Natural killer cell (primary cell): Measurements from ENCODE around the gene PHF1. TPM values are rescaled to one million over a fixed set of nuclear protein-coding genes. Genes with fewer than 3 reads are reported as not detected.

Experiments
- ATAC-seq, 3 donors: fragments of 150-1000 bp in 2 of 3; fragments of 200-7000 bp in 1 of 3; cut with Tn5 transposase; 1 replicate in 1 of 3; 2 replicates in 2 of 3; pipeline ENCODE4 v1.10.0; 2021; ENCODE audit warnings: mild to moderate bottlenecking in 2 of 3, moderate library complexity in 2 of 3
- DNase-seq, 2 donors: peaks; one replicate each; pipeline versions ENCODE4 v3.0.0 to v3.0.0-alpha.2; 2013 to 2021; ENCODE audit warnings: mixed read lengths in 1 of 2
- H3K27ac ChIP-seq: one replicate; pipeline ENCODE4 v1.5.1; 2013; ENCODE audit warnings: mild to moderate bottlenecking, low read length
- H3K27me3 ChIP-seq: one replicate; pipeline ENCODE4 v1.6.1; 2013; ENCODE audit warnings: low read length; ENCODE audit not compliant: control insufficient read depth, insufficient read depth
- H3K36me3 ChIP-seq: one replicate; pipeline ENCODE4 v1.6.1; 2013; ENCODE audit warnings: low read length; ENCODE audit not compliant: control insufficient read depth, insufficient read depth
- H3K4me1 ChIP-seq: one replicate; pipeline ENCODE4 v1.6.1; 2013; ENCODE audit warnings: low read length; ENCODE audit not compliant: control insufficient read depth, insufficient read depth
- H3K4me3 ChIP-seq: one replicate; pipeline ENCODE4 v1.5.1; 2013; ENCODE audit warnings: low read length
- H3K9me3 ChIP-seq: one replicate; pipeline ENCODE4 v1.6.1; 2013; ENCODE audit warnings: low read length; ENCODE audit not compliant: control insufficient read depth, insufficient read depth
- H3K27ac Mint-ChIP-seq, 2 donors: one replicate each; pipeline ENCODE4 v1.8.0; 2022; ENCODE audit warnings: mild to moderate bottlenecking in 2 of 2, mixed read lengths in 2 of 2, moderate library complexity in 1 of 2
- H3K27me3 Mint-ChIP-seq, 2 donors: one replicate each; pipeline ENCODE4 v1.8.0; 2022; ENCODE audit warnings: low read depth in 2 of 2, mixed read lengths in 2 of 2
- H3K36me3 Mint-ChIP-seq: one replicate; pipeline ENCODE4 v1.8.0; 2022; ENCODE audit warnings: mixed read lengths
- H3K4me1 Mint-ChIP-seq, 2 donors: one replicate each; pipeline ENCODE4 v1.8.0; 2022; ENCODE audit warnings: mixed read lengths in 2 of 2
- H3K4me3 Mint-ChIP-seq: one replicate; pipeline ENCODE4 v1.8.0; 2022; ENCODE audit warnings: mild to moderate bottlenecking, moderate library complexity, mixed read lengths
- H3K9me3 Mint-ChIP-seq, 2 donors: one replicate each; pipeline ENCODE4 v1.8.0; 2022; ENCODE audit warnings: mixed read lengths in 2 of 2
- WGBS: methylation state at CpG from one replicate; pipeline ENCODE4 v1.1.7; 2013; ENCODE audit warnings: missing lambda C conversion rate; ENCODE audit not compliant: insufficient coverage; 5-methylcytosine and 5-hydroxymethylcytosine counted together
- intact Hi-C: fragments of 100-400 bp; cut with micrococcal nuclease; formaldehyde crosslinking; loops from one replicate; pipeline ENCODE4 v1.14.2; 2022
- total RNA-seq, 4 donors: library from RNA; stranded (reverse); fragments of 120-200 nt in 1 of 4; gene quantifications; one replicate each; pipeline versions ENCODE4 v1.2.3 to v1.2.4, GENCODE V29; 2013 to 2022
- TF ChIP-seq, protein P1 (sequence below): fragments of 200-600 bp; IDR thresholded peaks from one replicate; pipeline ENCODE4 v1.8.0; 2022; ENCODE audit warnings: antibody characterized with exemption

PHF1 gene
- total RNA-seq, 3 donors from 2014 or later (not counting 1 experiment from before 2014, with no cell fraction given), result 262 to 392 (median 322) TPM

DNA sequence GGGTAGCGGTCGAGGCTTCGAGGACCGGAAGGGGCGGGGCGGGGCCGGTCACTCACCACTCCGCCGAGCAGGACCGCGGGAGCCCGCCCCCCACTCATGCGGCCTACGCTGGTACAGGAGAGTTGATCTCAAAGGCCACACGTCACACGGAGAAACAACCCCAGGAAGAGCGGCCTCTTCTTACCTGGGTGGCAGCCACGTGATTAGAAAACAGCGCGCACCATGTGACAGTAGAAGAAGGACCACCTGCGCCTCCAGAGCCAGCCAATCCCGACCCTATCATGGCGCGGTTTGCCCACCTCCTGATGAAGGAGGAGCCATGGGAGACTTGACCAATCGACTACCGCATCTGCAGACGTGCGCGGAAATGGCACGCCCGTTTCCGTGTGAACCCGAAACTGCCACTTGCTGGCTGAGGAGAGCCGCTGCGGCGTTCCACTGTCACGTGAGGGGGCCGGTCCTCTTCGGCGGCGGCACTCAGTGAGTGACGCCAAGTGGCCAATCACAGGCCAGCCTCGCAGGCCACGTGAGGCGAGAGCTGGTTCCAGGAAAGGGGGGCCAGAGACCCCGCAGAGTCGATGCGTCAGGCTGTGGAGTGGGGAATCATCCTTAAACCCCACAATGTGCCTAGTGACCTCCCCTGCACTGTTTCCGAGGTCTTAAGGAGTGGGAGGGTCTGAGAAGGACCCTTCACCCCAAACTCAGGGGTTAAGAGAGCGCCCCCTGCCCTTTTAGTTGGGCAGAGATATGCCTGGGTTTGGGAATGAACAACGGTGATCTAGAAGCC is 7.3 kb downstream of the PHF1 start, which contains the start of gene CUTA:
TSS of gene CUTA (minus strand) at position 205 of the 787 bp plus-strand sequence. CDS start at position 98, 107 bp downstream.
- peaks cover 33% of the 10 kb centered on the region for H3K36me3 ChIP-seq
- H3K4me1 ChIP-seq, result peaks cover 55% of the 10 kb centered on the region
- Mint-ChIP-seq H3K27me3 (no peaks in the 10 kb centered on the region), H3K36me3 (no peaks in the 10 kb centered on the region), H3K4me3 (peak within 1 kb of the TSS; percentile 97), H3K9me3 (no peaks in the 10 kb centered on the region), H3K27ac (peak within 1 kb of the TSS; percentile 100), H3K4me1 (peaks cover 55 to 72% of the 10 kb centered on the region in 2 donors)
- TF ChIP-seq, protein P1, sequence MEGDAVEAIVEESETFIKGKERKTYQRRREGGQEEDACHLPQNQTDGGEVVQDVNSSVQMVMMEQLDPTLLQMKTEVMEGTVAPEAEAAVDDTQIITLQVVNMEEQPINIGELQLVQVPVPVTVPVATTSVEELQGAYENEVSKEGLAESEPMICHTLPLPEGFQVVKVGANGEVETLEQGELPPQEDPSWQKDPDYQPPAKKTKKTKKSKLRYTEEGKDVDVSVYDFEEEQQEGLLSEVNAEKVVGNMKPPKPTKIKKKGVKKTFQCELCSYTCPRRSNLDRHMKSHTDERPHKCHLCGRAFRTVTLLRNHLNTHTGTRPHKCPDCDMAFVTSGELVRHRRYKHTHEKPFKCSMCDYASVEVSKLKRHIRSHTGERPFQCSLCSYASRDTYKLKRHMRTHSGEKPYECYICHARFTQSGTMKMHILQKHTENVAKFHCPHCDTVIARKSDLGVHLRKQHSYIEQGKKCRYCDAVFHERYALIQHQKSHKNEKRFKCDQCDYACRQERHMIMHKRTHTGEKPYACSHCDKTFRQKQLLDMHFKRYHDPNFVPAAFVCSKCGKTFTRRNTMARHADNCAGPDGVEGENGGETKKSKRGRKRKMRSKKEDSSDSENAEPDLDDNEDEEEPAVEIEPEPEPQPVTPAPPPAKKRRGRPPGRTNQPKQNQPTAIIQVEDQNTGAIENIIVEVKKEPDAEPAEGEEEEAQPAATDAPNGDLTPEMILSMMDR, result no peak
- WGBS, result under 1% methylated on average over 48 of the region's 51 CpGs
- H3K4me3 ChIP-seq, result peak within 1 kb of the TSS; percentile 80
- no peaks in the 10 kb centered on the region for H3K9me3 ChIP-seq
- intact Hi-C loops, result loop anchor here (1.0 to 5.0 kb wide), 5 partner anchors 8 to 105 kb away; partner anchors contain the start of genes KIFC1 and ZBTB9
- ATAC-seq (peak; percentile 83 to 94 (median 84)), DNase-seq (peak; percentile 98 to 100)
- H3K27ac ChIP-seq, result peak within 1 kb of the TSS; percentile 95
- no peaks in the 10 kb centered on the region for H3K27me3 ChIP-seq

DNA sequence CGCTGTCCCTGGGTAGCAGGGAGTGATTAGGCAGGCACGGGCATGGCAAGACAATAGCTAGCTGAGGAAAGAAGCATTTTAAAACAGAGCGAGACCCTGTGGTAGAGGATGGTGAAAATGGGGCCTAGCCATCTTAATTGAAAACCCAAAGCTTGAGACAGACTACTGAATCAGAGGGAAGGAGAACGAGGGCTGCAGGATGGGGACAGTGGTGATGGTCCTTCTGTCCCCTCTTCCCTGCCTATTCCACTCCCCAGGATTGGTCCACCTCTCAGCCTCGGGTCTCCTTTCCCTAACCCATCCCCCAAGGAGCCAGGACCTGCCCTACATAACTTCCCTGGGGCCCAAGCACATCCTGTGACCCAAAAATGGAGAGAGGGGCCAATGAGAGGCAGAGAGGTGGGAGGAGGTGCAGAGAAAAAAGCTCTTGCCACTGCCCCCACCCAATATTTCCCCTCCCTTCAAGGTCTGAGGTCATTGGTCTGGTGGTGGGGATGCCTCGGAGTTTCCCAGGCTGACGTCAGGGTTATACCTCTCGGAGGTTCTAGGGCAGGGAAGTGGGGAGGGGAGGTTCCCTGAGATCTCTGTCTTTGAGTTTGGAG is 8.0 kb downstream of the PHF1 start:
- TF ChIP-seq, protein P1, result no peak
- peak; percentile 4 to 13 (median 4) for ATAC-seq
- Mint-ChIP-seq H3K4me1 (peaks cover 50 to 74% of the 10 kb centered on the region in 2 donors), H3K27ac (peak overlapping the region; percentile 100), H3K27me3 (no peaks in the 10 kb centered on the region), H3K36me3 (no peaks in the 10 kb centered on the region), H3K9me3 (no peaks in the 10 kb centered on the region), H3K4me3 (peak overlapping the region; percentile 97)
- H3K9me3 ChIP-seq, result no peaks in the 10 kb centered on the region
- H3K27ac ChIP-seq, result peak overlapping the region; percentile 95
- DNase-seq, result peak; percentile 55 to 87
- H3K4me1 ChIP-seq, result peaks cover 48% of the 10 kb centered on the region
- intact Hi-C loops, result loop anchor here (1.0 to 5.0 kb wide), 5 partner anchors 8 to 106 kb away; partner anchors contain the start of genes KIFC1 and ZBTB9
- 39% methylated on average over 8 of the region's 8 CpGs for WGBS
- peaks cover 26% of the 10 kb centered on the region for H3K36me3 ChIP-seq
- H3K27me3 ChIP-seq, result no peaks in the 10 kb centered on the region
- peak overlapping the region; percentile 39 for H3K4me3 ChIP-seq

DNA sequence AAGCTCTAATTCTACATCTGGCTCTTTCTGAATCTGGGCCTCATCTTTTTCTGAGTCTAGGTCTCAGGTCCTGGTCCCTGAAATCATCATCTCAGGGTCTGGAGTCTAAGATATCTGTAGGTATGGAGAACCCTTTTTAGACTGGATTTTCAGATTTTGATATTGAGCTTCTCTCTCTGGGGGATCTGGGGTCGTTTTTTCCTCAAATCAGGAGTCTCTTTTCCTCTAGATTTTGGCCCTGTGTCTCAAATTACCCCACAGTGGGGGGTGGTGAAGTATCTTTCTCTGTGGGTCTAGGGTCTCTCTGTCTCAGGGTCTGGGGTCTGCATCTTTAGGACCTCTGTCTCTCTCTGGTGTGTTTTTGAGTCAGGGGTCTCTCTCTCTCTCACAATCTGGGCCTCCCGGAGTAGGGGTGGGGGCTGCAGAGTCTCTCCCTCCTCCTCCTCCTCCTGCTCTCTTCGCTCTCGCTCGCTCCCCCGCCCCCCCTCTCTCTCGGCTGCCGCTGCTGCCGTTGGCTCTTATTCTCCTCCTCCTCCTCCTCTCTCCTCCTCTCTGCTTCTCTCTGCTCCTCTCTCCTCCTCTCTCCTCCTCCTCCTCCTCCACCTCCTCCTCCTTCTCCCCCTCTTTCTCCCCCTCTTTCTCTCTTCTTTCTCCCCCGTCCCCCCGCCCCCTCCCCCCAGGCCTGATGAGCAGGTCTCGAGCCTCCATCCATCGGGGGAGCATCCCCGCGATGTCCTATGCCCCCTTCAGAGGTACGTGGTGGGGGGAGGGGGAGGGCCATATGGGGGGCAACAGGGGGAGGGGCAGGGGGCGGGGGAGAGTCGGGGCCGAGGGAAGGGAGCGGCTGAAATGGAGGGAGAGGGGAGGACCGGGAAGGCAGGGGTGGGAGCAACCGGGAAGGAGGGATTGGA is 9.0 kb downstream of the PHF1 start, which contains the start of gene SYNGAP1:
TSS of gene SYNGAP1 (plus strand) at position 486 of the 911 bp plus-strand sequence. CDS start at position 686, 200 bp downstream.
- no peak for ATAC-seq
- Mint-ChIP-seq H3K27me3 (no peaks in the 10 kb centered on the region), H3K4me3 (peak within 1 kb of the TSS; percentile 61), H3K27ac (peak within 1 kb of the TSS; percentile 100), H3K9me3 (no peaks in the 10 kb centered on the region), H3K36me3 (no peaks in the 10 kb centered on the region), H3K4me1 (peaks cover 55 to 74% of the 10 kb centered on the region in 2 donors)
- Histone ChIP-seq H3K4me3 (no peak within 1 kb of the TSS), H3K9me3 (no peaks in the 10 kb centered on the region), H3K4me1 (peaks cover 51% of the 10 kb centered on the region), H3K27ac (peak within 1 kb of the TSS; percentile 95), H3K36me3 (peaks cover 16% of the 10 kb centered on the region), H3K27me3 (no peaks in the 10 kb centered on the region)
- TF ChIP-seq, protein P1, result no peak
- DNase-seq, result peak in 1 of 2 donors; percentile 59
- intact Hi-C loops, result loop anchor here (2.0 to 5.0 kb wide), 3 partner anchors 29 to 107 kb away; partner anchors contain the start of genes KIFC1 and ZBTB9
- 7% methylated on average over 13 of the region's 22 CpGs for WGBS
